HepG2 (cell line): ENCODE measurements around the gene HES6. TPM values are rescaled to one million over a fixed set of nuclear protein-coding genes. Genes with fewer than 3 reads are reported as not detected.

Experiments
- BCL6 ChIP-seq: IDR thresholded peaks from 2 replicates; pipeline ENCODE4 v1.6.1; 2016; ENCODE audit warnings: missing genetic modification reagents, missing compliant biosample characterization
- BHLHE40 ChIP-seq: IDR thresholded peaks from 2 replicates; pipeline ENCODE4 v1.6.1; 2011; ENCODE audit warnings: low read length, improper control_type of control experiment
- CENPT ChIP-seq: sonication (generic); formaldehyde crosslinking; IDR thresholded peaks from 2 replicates; pipeline ENCODE4 v1.8.0; 2022; ENCODE audit warnings: low read depth, mild to moderate bottlenecking, moderate library complexity, missing genetic modification reagents
- ESRRA ChIP-seq: sonication (generic); formaldehyde crosslinking; IDR thresholded peaks from 2 replicates; pipeline ENCODE4 v1.5.1; 2020; ENCODE audit warnings: mild to moderate bottlenecking, low read depth, missing genetic modification reagents
- GATAD2A ChIP-seq: IDR thresholded peaks from 2 replicates; pipeline ENCODE4 v1.6.1; 2016
- HIC2 ChIP-seq: sonication (generic); formaldehyde crosslinking; IDR thresholded peaks from 2 replicates; pipeline ENCODE4 v1.9.0; 2022; ENCODE audit warnings: low read depth, missing genetic modification reagents
- HMG20B ChIP-seq: conservative IDR thresholded peaks from 2 replicates; pipeline ENCODE4 v1.6.1; 2016; ENCODE audit warnings: missing genetic modification reagents, missing compliant biosample characterization
- KLF16 ChIP-seq, 2 experiments: sonication (generic) in 1 of 2; formaldehyde crosslinking in 1 of 2; IDR thresholded peaks; 2 replicates each; pipeline versions ENCODE4 v1.6.1 to v1.8.0; 2016 to 2023; ENCODE audit warnings: missing genetic modification reagents in 2 of 2, missing compliant biosample characterization in 1 of 2
- MIER2 ChIP-seq: IDR thresholded peaks from 2 replicates; pipeline ENCODE4 v1.6.1; 2016; ENCODE audit warnings: missing biosample characterization, missing genetic modification reagents
- MTF2 ChIP-seq: sonication (generic); formaldehyde crosslinking; IDR thresholded peaks from 2 replicates; pipeline ENCODE4 v1.5.0; 2020; ENCODE audit warnings: missing genetic modification reagents, borderline replicate concordance
- NFE2L1 ChIP-seq: sonication (generic); formaldehyde crosslinking; IDR thresholded peaks from 2 replicates; pipeline ENCODE4 v1.4.0; 2020; ENCODE audit warnings: missing genetic modification reagents, mild to moderate bottlenecking, borderline replicate concordance
- RCOR2 ChIP-seq: IDR thresholded peaks from 2 replicates; pipeline ENCODE4 v1.6.1; 2016; ENCODE audit warnings: missing biosample characterization, missing genetic modification reagents
- SMAD3 ChIP-seq: sonication (generic); formaldehyde crosslinking; IDR thresholded peaks from 2 replicates; pipeline ENCODE4 v1.4.0; 2020; ENCODE audit warnings: missing genetic modification reagents
- TCF12 ChIP-seq, 2 experiments: fragments of 450-650 bp in 1 of 2; sonication (generic) in 1 of 2; formaldehyde crosslinking in 1 of 2; IDR thresholded peaks; 2 replicates each; pipeline versions ENCODE4 v1.6.1 to v1.8.0; 2017 to 2022; ENCODE audit warnings: antibody characterized with exemption in 1 of 2, mild to moderate bottlenecking in 1 of 2, missing genetic modification reagents in 1 of 2, moderate library complexity in 1 of 2
- YEATS4 ChIP-seq: sonication (generic); formaldehyde crosslinking; IDR thresholded peaks from 2 replicates; pipeline ENCODE4 v1.4.0; 2020; ENCODE audit warnings: missing genetic modification reagents, borderline replicate concordance
- ZNF142 ChIP-seq: sonication (generic); formaldehyde crosslinking; IDR thresholded peaks from 2 replicates; pipeline ENCODE4 v1.4.0; 2020; ENCODE audit warnings: missing genetic modification reagents
- ZNF205 ChIP-seq: IDR thresholded peaks from 2 replicates; pipeline ENCODE4 v1.6.1; 2018; ENCODE audit warnings: missing biosample characterization, missing genetic modification reagents
- ZNF550 ChIP-seq: sonication (generic); formaldehyde crosslinking; IDR thresholded peaks from 2 replicates; pipeline ENCODE4 v1.4.0; 2020; ENCODE audit warnings: mild to moderate bottlenecking, missing genetic modification reagents, borderline replicate concordance
- polyA plus RNA-seq, 8 experiments: library from polyadenylated mRNA; depleted of rRNA in 3 of 8; stranded (reverse) in 7 of 8; unstranded in 1 of 8; fragments of >200 nt; fragmentation: Illumina TruSeq in 4 of 8; extraction: Trizol in 4 of 8; gene quantifications; 2 replicates each; pipeline versions ENCODE4 v1.2.1 to v1.2.3, GENCODE V29; 2011 to 2016; ENCODE audit warnings: low read depth in 4 of 8, missing spikeins in 1 of 8, mixed read lengths in 1 of 8; ENCODE audit not compliant: insufficient read depth in 1 of 8
- total RNA-seq, 5 experiments: library from RNA; depleted of rRNA; stranded (reverse); fragments of >200 nt; fragmentation: Illumina TruSeq; extraction: Trizol; gene quantifications; 2 replicates each; pipeline ENCODE4 v1.2.3, GENCODE V29; 2016; ENCODE audit warnings: low read depth in 1 of 5
- TF ChIP-seq, protein P1 (sequence below): sonication (generic); formaldehyde crosslinking; IDR thresholded peaks from 2 replicates; pipeline ENCODE4 v1.5.1; 2020; ENCODE audit warnings: mild to moderate bottlenecking, missing genetic modification reagents, moderate library complexity

HES6 gene
- total and polyA plus RNA-seq, 2 of the 13 experiments (the other 11 are each of a cell fraction or from before 2014, with no cell fraction given), result 19.5 to 82.8 TPM

- TF ChIP-seq KLF16 (CRISPR knock-in tag; IDR thresholded peaks at IDR 0.05) (peak in 1 of 2 experiments; percentile 77; a peak in 2 of 4 replicates), BHLHE40 (peak; percentile 53; the same call in 1 of the 2 replicates), HIC2 (no peak), CENPT (CRISPR knock-in tag) (no peak), MTF2 (CRISPR knock-in tag) (no peak), ESRRA (CRISPR knock-in tag) (no peak), HMG20B (CRISPR knock-in tag) (0 out of 2 replicates have a peak, but pooled peaks have one; percentile 53), NFE2L1 (no peak), ZNF142 (CRISPR knock-in tag) (no peak), MIER2 (no peak), YEATS4 (CRISPR knock-in tag) (peak; percentile 27; the same call in 1 of the 2 replicates), GATAD2A (CRISPR knock-in tag) (peak; percentile 65), ZNF550 (CRISPR knock-in tag) (no peak), BCL6 (CRISPR knock-in tag) (peak; percentile 68), RCOR2 (CRISPR knock-in tag) (peak; percentile 61), ZNF205 (CRISPR knock-in tag) (no peak), SMAD3 (0 out of 2 replicates have a peak, but pooled peaks have one; percentile 36), TCF12 (IDR thresholded peaks at IDR 0.05) (no peak), TCF12 (CRISPR knock-in tag; IDR thresholded peaks at IDR 0.05) (no peak)
- TF ChIP-seq, protein P1, sequence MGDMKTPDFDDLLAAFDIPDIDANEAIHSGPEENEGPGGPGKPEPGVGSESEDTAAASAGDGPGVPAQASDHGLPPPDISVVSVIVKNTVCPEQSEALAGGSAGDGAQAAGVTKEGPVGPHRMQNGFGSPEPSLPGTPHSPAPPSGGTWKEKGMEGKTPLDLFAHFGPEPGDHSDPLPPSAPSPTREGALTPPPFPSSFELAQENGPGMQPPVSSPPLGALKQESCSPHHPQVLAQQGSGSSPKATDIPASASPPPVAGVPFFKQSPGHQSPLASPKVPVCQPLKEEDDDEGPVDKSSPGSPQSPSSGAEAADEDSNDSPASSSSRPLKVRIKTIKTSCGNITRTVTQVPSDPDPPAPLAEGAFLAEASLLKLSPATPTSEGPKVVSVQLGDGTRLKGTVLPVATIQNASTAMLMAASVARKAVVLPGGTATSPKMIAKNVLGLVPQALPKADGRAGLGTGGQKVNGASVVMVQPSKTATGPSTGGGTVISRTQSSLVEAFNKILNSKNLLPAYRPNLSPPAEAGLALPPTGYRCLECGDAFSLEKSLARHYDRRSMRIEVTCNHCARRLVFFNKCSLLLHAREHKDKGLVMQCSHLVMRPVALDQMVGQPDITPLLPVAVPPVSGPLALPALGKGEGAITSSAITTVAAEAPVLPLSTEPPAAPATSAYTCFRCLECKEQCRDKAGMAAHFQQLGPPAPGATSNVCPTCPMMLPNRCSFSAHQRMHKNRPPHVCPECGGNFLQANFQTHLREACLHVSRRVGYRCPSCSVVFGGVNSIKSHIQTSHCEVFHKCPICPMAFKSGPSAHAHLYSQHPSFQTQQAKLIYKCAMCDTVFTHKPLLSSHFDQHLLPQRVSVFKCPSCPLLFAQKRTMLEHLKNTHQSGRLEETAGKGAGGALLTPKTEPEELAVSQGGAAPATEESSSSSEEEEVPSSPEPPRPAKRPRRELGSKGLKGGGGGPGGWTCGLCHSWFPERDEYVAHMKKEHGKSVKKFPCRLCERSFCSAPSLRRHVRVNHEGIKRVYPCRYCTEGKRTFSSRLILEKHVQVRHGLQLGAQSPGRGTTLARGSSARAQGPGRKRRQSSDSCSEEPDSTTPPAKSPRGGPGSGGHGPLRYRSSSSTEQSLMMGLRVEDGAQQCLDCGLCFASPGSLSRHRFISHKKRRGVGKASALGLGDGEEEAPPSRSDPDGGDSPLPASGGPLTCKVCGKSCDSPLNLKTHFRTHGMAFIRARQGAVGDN (CRISPR knock-in tag), result peak; percentile 56
These were observed 45.8 kb upstream of the HES6 start (continued) for GRCh38 chr2:238285653-238286082.
